Measurements from ENCODE around the gene HMOX2.

HMOX2 gene

DNA sequence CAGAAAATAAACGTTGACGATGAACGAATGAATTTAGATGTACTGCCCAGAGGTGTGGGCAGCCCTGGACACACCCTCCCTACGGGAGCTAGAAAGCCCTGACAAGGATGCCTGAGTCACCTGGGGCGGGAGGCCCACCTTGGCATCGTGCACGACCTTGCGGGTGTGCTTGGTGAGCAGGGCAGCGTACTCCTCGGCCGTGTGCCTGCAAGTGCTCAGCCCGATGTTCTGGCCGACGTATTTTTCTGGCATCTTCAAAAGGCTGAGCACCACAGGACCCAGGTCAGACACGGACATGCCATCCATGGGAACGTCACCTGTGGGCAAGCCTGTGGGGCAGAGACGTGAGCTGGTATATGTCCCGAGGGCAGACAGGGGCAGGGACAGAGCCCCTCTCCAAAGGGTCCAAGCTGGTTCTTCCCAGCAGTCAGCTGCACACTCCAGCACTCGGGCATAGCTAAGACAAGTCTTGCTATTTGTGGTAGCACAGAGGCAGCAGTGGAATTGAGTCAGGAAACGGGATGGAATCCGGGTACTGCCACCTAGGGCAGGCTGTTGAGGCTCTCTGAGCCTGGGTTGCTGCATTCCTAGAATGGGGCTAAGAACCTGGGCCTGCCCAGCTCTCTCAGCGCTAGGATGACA is 12.6 kb upstream of the HMOX2 start:
- DNase-seq (ENCODE audit: low spot score) = no peak
- FAIRE-seq = no peak

GRCh38 chr16:4465977-4466779 is 10.0 kb upstream of the HMOX2 start:
- DNase-seq (ENCODE audit: low spot score) (no peak), FAIRE-seq (no peak)

GRCh38 chr16:4467916-4468315 is 8.3 kb upstream of the HMOX2 start:
- FAIRE-seq (no peak), DNase-seq (ENCODE audit: low spot score) (no peak)

DNA sequence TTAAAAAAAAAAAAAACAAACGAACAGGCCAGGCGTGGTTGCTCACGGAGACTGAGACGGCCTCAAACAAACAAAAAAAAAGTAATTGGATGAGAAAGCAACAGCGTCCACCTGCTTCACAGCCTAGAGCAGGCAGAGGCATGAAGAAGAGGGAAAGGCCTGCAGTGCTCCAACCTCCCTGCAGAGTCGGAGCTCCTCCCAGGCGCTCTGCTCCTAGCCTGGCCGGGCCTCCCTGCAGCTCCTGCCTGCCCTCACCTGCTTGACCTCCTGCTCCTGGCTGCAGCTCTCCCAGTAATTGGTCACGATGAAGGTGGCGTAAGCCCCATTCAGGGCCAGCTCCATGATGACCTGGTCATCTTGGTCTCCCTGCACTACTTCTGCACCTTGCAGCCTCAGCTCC is 7.2 kb upstream of the HMOX2 start:
- DNase-seq (ENCODE audit: low spot score) (no peak), FAIRE-seq (no peak)

GRCh38 chr16:4471869-4472268 is 4.3 kb upstream of the HMOX2 start:
- FAIRE-seq = no peak
- no peak for DNase-seq (ENCODE audit: low spot score)

GRCh38 chr16:4472880-4473279 is 3.3 kb upstream of the HMOX2 start:
- no peak for FAIRE-seq
- no peak for DNase-seq (ENCODE audit: low spot score)

GRCh38 chr16:4474192-4474961 is 1.8 kb upstream of the HMOX2 start, which contains the start of gene NMRAL1:
Gene NMRAL1, minus strand, starts transcription at chr16:4474625. Its CDS starts 493 bp downstream, at chr16:4474132.
- DNase-seq (ENCODE audit: low spot score) (peak; percentile 72), FAIRE-seq (no peak)

DNA sequence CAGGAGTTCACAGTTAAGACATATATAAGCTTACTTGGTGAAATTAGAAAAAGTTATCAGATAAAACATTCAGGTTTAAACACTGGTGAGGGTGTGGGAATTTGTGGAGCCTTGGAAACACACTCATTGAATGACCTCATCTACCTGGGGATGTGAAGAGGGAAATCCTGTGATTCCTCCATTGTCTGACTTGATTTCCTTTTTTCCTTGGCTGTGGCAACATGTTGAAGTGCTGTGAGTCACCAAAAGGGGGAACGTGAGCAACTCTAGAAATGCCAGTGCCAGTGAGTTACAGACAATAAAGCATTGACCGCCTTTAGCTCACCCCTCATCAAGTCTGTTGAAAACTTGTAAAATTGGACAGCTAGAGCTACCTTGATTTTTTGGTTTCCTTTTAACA is 1.8 kb downstream of the HMOX2 start:
- peak; percentile 55 for FAIRE-seq

DNA sequence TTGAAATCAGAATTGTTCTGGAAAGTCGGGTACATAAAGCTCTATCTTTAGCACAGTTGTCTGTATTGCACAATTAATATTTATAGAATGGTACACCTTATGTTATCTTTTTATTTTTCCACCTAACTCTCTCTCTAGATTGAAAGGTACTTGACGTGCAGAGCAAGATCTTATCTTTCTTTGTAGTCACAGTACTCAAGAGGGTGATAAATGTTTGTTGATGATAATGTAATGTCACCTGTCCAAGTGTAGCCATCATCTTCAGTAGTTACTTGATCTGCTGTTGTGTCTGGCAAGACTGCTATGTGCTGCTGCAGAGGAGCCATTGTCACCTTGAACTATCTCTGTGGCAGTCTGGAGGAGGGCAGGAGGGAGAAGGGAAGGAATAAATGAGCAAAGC is 5.3 kb downstream of the HMOX2 start:
- no peak for DNase-seq (ENCODE audit: low spot score)
- FAIRE-seq = no peak

More for the DNA sequence above, 1.8 kb downstream of the HMOX2 start:
- peak; percentile 70 for DNase-seq (ENCODE audit: low spot score)

- FAIRE-seq = no peak
Measured at GRCh38 chr16:4481963-4482362, 5.8 kb downstream of the HMOX2 start.

DNA sequence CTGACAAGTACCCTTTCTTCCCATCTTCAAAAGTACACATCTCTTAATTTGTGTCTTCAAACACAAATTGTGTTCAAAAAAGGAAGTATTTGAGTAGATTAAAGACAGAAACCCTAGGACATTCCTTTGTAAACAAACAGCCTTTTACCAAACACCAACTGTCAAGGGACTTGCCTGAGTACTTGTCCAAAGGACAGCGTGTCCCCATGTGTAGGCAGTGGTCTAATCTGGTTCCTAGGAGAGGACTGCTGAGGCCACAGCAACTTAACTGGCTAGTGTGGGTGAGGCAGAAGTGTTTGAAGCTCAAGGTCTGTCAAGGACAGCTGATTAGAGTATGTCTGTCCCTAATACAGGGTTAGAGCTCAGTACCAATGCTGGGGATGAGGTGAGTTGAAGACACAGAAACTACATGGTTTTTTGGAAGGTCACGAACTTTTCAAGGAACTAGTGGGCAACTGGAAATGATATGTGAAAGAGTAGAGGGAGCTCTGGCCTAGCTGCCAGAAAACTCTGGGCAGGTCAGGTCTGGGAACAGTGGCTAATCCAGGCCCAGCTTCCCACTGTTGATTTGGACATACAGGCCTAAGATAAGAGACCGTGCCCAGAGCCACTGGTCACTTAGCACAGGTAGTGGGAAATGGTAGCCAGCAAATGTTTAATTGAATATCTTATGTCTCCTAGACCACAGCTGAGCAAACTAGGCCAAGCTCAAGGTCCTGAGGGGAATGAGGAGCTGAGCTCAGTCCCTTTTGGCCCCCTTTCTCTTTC is 10.1 kb downstream of the HMOX2 start:
- no peak for FAIRE-seq

More at GRCh38 chr16:4481963-4482362, 5.8 kb downstream of the HMOX2 start:
- no peak for DNase-seq (ENCODE audit: low spot score)

GRCh38 chr16:4487955-4488498 is 11.8 kb downstream of the HMOX2 start:
- FAIRE-seq = peak; percentile 87
- peak; percentile 68 for DNase-seq (ENCODE audit: low spot score)

More for the DNA sequence above, 10.1 kb downstream of the HMOX2 start:
- no peak for DNase-seq (ENCODE audit: low spot score)

GRCh38 chr16:4488499-4488967 is 12.3 kb downstream of the HMOX2 start:
- no peak for FAIRE-seq
- peak; percentile 38 for DNase-seq (ENCODE audit: low spot score)

DNA sequence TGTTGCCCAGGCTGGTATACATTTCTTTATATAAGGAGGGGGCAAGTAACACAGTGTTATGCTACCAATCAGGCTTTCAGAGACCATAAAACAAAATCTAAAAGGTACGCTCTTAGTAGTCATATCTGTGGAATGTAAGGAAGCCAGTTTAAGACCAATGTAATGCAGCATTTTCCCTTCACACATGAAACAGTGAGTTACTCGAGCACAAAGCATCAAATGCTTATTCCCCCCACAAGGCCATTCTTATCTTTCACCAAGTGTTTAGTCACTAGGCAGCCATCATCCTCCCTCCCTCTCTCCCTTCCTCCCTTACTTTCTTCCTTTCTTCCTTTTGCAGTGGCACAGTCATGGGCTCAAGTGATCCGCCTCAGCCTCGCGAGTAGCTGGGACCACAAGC is 12.8 kb downstream of the HMOX2 start:
- peak; percentile 96 for FAIRE-seq
- DNase-seq (ENCODE audit: low spot score) = peak; percentile 93

DNA sequence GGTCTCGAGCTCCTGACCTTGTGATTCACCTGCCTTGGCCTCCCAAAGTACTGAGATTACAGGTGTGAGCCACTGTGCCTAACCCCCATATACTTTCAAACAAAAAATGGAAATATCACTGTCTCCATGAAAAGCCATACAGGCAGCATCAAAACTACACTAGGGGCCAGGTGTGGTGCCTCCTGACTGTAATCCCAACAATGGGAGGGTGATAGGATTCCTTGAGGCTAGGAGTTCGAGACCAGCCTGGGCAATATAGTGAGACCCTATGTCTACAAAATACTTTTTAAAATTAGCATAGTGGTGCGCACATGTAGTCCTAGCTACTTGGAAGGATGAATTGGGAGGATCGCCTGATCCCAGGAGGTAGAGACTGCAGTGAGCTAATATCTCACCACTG is 15.7 kb downstream of the HMOX2 start:
- no peak for FAIRE-seq

GRCh38 chr16:4494746-4495490 is 18.7 kb downstream of the HMOX2 start:
- peak; percentile 81 for FAIRE-seq
- DNase-seq (ENCODE audit: low spot score) = peak; percentile 89

More for the DNA sequence above, 15.7 kb downstream of the HMOX2 start:
- DNase-seq (ENCODE audit: low spot score) = no peak

DNA sequence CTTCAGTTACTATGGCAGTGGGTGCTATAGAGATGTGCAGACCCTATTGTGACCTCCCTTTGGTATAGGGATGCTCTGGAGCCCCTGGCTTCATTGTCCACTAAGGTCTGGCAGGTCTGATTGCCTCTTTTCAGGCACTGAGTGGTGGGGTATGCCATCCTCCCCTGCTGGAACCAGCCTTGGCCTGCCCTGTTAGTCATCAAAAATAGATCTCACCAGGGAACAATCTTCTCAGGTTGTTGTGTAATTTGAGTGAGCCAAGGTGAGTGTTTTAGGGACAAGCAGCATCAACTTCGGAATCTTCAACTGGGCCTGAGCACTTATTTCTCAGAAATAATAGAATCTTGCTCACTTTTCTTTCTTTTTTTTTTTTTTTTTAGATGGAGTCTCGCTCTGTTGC is 19.6 kb downstream of the HMOX2 start:
- DNase-seq (ENCODE audit: low spot score) (peak; percentile 19), FAIRE-seq (no peak)

DNA sequence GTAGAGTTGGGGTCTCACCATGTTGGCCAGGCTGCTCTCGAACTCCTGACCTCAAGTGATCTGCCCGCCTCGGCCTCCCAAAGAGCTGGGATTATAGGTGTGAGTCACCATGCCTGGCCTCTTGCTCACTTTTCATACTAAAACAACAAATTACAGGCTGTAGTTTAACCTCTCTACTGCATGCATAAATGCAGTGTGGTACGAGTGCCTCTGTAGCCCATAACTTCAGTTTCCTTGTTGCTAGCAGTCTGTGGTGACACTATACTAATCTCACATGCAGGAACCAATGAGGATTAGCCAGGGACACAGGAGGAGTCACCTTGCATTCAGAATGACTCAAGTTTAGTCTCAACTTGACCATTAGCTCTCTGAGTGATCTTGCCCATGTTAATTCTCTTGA is 20.1 kb downstream of the HMOX2 start:
- FAIRE-seq (peak; percentile 90), DNase-seq (ENCODE audit: low spot score) (peak; percentile 95)

DNA sequence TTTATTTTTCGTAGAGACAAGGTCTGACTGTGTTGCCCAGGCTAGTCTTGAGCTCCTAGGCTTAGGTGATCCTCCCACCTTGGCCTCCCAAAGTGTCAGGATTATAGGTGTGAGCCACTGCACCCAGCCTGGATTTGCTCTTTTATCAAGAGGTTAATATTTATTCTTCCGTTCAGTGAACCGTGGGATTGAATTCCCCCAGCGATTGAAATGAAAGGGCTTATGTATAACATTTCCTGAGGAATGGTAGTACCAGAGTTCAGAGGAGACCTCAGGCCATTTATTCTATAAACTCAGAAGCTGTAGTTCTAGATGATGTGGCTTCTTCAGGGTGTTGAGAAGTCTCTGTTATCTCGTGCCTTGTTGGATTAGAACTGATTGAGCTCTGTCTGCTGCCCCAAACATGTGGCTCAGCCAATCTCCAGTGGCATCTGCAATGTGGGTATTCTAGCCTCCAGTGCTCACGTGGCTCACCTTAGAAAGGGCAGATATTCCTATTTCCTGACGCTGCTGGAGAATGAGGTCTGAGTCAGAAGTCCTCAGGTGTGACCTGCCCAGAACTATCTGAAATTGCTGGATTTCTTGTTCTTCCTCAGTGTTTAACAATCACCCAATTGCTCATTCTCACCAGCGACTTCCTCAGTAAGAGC is 22.5 kb downstream of the HMOX2 start:
- FAIRE-seq = peak; percentile 78

GRCh38 chr16:4499196-4499555 is 23.0 kb downstream of the HMOX2 start:
- DNase-seq (ENCODE audit: low spot score) (no peak), FAIRE-seq (no peak)

More for the DNA sequence above, 22.5 kb downstream of the HMOX2 start:
- DNase-seq (ENCODE audit: low spot score) = peak; percentile 73

Data from RCC 7860 (cell line).